ENCODE measurements around the gene ENPP6. TPM values are rescaled to one million over a fixed set of nuclear protein-coding genes. Genes with fewer than 3 reads are reported as not detected.

The ENPP6 gene
- total RNA-seq, 1 experiment from 2014 or later, result not detected

DNA sequence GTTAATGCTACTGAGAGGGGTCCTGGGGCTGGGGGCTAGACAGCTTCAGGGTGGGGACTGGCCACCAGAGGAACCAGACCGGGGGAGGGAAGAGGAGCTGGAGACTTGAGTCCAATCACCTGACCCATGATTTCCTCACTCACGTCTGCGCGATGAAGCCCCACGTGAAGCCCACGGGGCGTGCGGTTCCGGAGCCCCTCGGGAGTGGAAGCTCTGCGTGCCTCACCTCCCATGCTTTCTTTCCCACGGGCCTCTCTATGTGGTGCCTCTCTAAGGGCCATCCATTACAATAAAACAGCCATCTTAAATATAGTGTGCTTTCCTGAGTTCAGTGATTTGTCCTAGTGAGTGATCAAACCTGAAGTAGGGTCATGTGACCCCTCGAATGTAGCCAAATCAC, 119.9 kb downstream of the ENPP6 start:
- Histone ChIP-seq H4K20me1 (ENCODE audit: low read length) (no peaks in the 10 kb centered on the region), H3F3A (ENCODE audit: low read length, unreplicated experiment) (no peaks in the 10 kb centered on the region), H3K4me2 (ENCODE audit: low read length) (no peak overlapping the region), H3K36me3 (ENCODE audit: low read depth, low read length) (no peaks in the 10 kb centered on the region), H3K27me3 (ENCODE audit: low read length) (peaks cover 14% of the 10 kb centered on the region; the same call in 1 of the 2 replicates), H3K27ac (ENCODE audit: low read length) (no peak overlapping the region), H3K9ac (ENCODE audit: low read length) (no peak overlapping the region), H3K9me3 (ENCODE audit: low read length) (no peaks in the 10 kb centered on the region), H3K79me2 (ENCODE audit: low read length) (no peaks in the 10 kb centered on the region), H2AFZ (ENCODE audit: low read length) (no peak overlapping the region), H3K9me2 (replicated peaks; ENCODE audit: low read length) (no peaks in the 10 kb centered on the region), H3K4me3 (ENCODE audit: low read length) (no peak overlapping the region), H3K4me1 (ENCODE audit: insufficient read depth, low read length) (no peaks in the 10 kb centered on the region)
- TF ChIP-seq EZH2 (IDR thresholded peaks at IDR 0.05; ENCODE audit: low read length, unreplicated experiment), result no peak
- TF ChIP-seq, protein P1, sequence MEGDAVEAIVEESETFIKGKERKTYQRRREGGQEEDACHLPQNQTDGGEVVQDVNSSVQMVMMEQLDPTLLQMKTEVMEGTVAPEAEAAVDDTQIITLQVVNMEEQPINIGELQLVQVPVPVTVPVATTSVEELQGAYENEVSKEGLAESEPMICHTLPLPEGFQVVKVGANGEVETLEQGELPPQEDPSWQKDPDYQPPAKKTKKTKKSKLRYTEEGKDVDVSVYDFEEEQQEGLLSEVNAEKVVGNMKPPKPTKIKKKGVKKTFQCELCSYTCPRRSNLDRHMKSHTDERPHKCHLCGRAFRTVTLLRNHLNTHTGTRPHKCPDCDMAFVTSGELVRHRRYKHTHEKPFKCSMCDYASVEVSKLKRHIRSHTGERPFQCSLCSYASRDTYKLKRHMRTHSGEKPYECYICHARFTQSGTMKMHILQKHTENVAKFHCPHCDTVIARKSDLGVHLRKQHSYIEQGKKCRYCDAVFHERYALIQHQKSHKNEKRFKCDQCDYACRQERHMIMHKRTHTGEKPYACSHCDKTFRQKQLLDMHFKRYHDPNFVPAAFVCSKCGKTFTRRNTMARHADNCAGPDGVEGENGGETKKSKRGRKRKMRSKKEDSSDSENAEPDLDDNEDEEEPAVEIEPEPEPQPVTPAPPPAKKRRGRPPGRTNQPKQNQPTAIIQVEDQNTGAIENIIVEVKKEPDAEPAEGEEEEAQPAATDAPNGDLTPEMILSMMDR (conservative IDR thresholded peaks at IDR 0.05; ENCODE audit: low read depth, low read length), result no peak
- no peak for TF ChIP-seq EZH2phosphoT487 (IDR thresholded peaks at IDR 0.05; ENCODE audit: borderline replicate concordance, low read length)
- DNase-seq (no peak), ATAC-seq (no peak)
- CTCF ChIA-PET, result no interaction called here
- BruUV-seq (replicated peaks), result no TSS peak
- intact Hi-C loops (cut with micrococcal nuclease), result no loop called here
- POLR2A ChIA-PET (ENCODE audit: unreplicated experiment), result no interaction called here

DNA sequence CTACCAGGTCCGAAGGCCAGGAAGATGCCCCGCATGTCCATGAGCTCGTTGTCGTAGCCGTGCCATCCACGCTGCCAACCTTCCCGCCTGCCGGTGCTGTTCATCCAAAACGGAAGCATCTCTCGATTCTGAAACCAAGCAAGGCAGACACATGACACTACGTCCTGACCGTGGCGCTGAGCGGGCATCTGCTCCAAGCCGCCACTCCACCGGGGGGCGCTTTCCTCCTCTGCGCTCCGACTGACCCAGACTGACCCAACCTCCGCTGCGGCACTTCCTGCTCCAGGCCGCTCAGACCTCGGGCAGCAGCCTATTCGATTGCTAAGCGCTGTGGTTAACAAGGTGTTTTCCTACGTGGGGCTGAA, 120.5 kb downstream of the ENPP6 start:
- ATAC-seq, result no peak
- BruUV-seq (replicated peaks), result no TSS peak
- H2AFZ ChIP-seq (ENCODE audit: low read length), result no peak overlapping the region
- no peaks in the 10 kb centered on the region for H3K9me2 ChIP-seq (replicated peaks; ENCODE audit: low read length)
- no peak overlapping the region for H3K4me2 ChIP-seq (ENCODE audit: low read length)
- intact Hi-C loops (cut with micrococcal nuclease), result no loop called here
- no peaks in the 10 kb centered on the region for H3K36me3 ChIP-seq (ENCODE audit: low read depth, low read length)
- H3K4me3 ChIP-seq (ENCODE audit: low read length), result no peak overlapping the region
- DNase-seq, result no peak
- no peaks in the 10 kb centered on the region for H4K20me1 ChIP-seq (ENCODE audit: low read length)
- ChIA-PET POLR2A (ENCODE audit: unreplicated experiment) (no interaction called here), CTCF (no interaction called here)
- TF ChIP-seq, protein P1 (conservative IDR thresholded peaks at IDR 0.05; ENCODE audit: low read depth, low read length), result 0 out of 2 replicates have a peak, but pooled peaks have one; percentile 15
- no peak for TF ChIP-seq EZH2 (IDR thresholded peaks at IDR 0.05; ENCODE audit: low read length, unreplicated experiment)
- no peaks in the 10 kb centered on the region for H3K79me2 ChIP-seq (ENCODE audit: low read length)
- peaks cover 14% of the 10 kb centered on the region; the same call in 1 of the 2 replicates for H3K27me3 ChIP-seq (ENCODE audit: low read length)
- no peak overlapping the region for H3K9ac ChIP-seq (ENCODE audit: low read length)
- H3K27ac ChIP-seq (ENCODE audit: low read length), result no peak overlapping the region
- no peaks in the 10 kb centered on the region for H3F3A ChIP-seq (ENCODE audit: low read length, unreplicated experiment)
- H3K4me1 ChIP-seq (ENCODE audit: insufficient read depth, low read length), result no peaks in the 10 kb centered on the region
- no peaks in the 10 kb centered on the region for H3K9me3 ChIP-seq (ENCODE audit: low read length)

DNA sequence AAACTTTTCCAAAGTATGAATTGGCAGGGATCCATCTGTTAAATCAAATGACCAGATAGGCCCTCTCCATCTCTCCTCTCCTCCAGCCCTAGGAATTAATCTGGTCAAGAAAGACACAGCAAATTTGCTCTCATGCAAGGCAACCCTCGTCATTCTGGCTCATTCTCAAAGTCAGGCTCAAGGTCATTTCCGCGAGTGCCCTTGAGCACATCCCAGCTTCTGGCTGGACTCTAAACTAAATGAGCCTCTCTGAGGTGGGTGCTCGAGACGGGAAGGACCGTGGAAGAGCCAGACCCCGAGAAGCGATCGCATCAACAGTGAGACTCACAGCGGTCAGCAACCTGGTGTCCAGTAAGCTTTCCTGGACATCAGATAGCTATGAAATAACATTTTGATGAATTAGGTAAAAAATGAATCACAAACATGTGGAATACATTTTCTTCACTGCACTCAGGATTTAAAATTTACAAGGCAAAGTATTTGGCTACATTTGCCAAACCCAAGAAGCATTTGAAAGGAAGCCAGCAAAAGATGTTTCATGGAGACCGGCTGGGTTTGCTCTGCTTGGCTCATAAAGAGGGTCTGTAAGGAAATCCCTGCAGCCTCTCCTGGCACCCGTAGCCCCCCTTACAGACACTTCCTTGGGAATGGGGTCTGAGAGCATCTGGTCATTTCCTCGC, 121.0 kb downstream of the ENPP6 start:
- no peak overlapping the region for H3K9ac ChIP-seq (ENCODE audit: low read length)
- peaks cover 14% of the 10 kb centered on the region; the same call in 1 of the 2 replicates for H3K27me3 ChIP-seq (ENCODE audit: low read length)
- H3F3A ChIP-seq (ENCODE audit: low read length, unreplicated experiment), result no peaks in the 10 kb centered on the region
- ChIA-PET CTCF (no interaction called here), POLR2A (ENCODE audit: unreplicated experiment) (no interaction called here)
- ATAC-seq (no peak), DNase-seq (no peak)
- H3K4me3 ChIP-seq (ENCODE audit: low read length), result no peak overlapping the region
- H3K27ac ChIP-seq (ENCODE audit: low read length), result no peak overlapping the region
- no peak overlapping the region for H2AFZ ChIP-seq (ENCODE audit: low read length)
- no peak overlapping the region for H3K4me2 ChIP-seq (ENCODE audit: low read length)
- no peaks in the 10 kb centered on the region for H3K79me2 ChIP-seq (ENCODE audit: low read length)
- TF ChIP-seq, protein P1 (conservative IDR thresholded peaks at IDR 0.05; ENCODE audit: low read depth, low read length), result no peak
- TF ChIP-seq EZH2phosphoT487 (IDR thresholded peaks at IDR 0.05; ENCODE audit: borderline replicate concordance, low read length) (no peak), EZH2 (IDR thresholded peaks at IDR 0.05; ENCODE audit: low read length, unreplicated experiment) (no peak)
- no peaks in the 10 kb centered on the region for H3K36me3 ChIP-seq (ENCODE audit: low read depth, low read length)
- BruUV-seq (replicated peaks), result no TSS peak
- intact Hi-C loops (cut with micrococcal nuclease), result no loop called here
- no peaks in the 10 kb centered on the region for H4K20me1 ChIP-seq (ENCODE audit: low read length)
- H3K9me3 ChIP-seq (ENCODE audit: low read length), result no peaks in the 10 kb centered on the region
- no peaks in the 10 kb centered on the region for H3K9me2 ChIP-seq (replicated peaks; ENCODE audit: low read length)
- no peaks in the 10 kb centered on the region for H3K4me1 ChIP-seq (ENCODE audit: insufficient read depth, low read length)

Data from PC-3 (cell line).